B cell (primary cell): ENCODE data around the gene SWAP70. TPM values are rescaled to one million over a fixed set of nuclear protein-coding genes. Genes with fewer than 3 reads are reported as not detected.

Source experiments
- ATAC-seq: fragments of 200-7000 bp; cut with Tn5 transposase; one replicate; pipeline ENCODE4 v1.10.0; 2021; ENCODE audit warnings: low read depth, mild to moderate bottlenecking, moderate number of reproducible peaks, moderate library complexity
- CTCF ChIA-PET: fragments of 350-600 bp; sonication (Branson Sonifier 250); formaldehyde crosslinking; loops from one replicate; lab custom pipeline; 2021; ENCODE audit warnings: antibody characterized with exemption, inconsistent platforms; lab: Charles Lee
- POLR2A ChIA-PET: fragments of 350-600 bp; sonication (Branson Sonifier 250); formaldehyde crosslinking; loops from one replicate; lab custom pipeline; 2021; ENCODE audit warnings: antibody characterized with exemption; lab: Charles Lee
- DNase-seq: peaks from one replicate; pipeline ENCODE4 v3.0.0; 2013
- H2AFZ ChIP-seq: 2 replicates; pipeline ENCODE4 v1.6.1; 2012; ENCODE audit warnings: mild to moderate bottlenecking, low read depth, low read length; ENCODE audit not compliant: insufficient read depth, poor library complexity, severe bottlenecking
- H3K27ac ChIP-seq, 2 donors: 1 replicate in 1 of 2; 2 replicates in 1 of 2; pipeline ENCODE4 v1.5.1; 2012 to 2013; ENCODE audit warnings: low read length in 2 of 2, mild to moderate bottlenecking in 2 of 2, moderate library complexity in 1 of 2
- H3K27me3 ChIP-seq, 4 experiments: fragments of 200-600 bp in 1 of 4; sonication (generic) in 1 of 4; replicated peaks in 1 of 4; 1 replicate in 2 of 4; 2 replicates in 2 of 4; pipeline versions ENCODE4 v1.6.1 to v1.7.0; 2013 to 2016; ENCODE audit warnings: low read length in 3 of 4, mild to moderate bottlenecking in 2 of 4, mixed read lengths in 1 of 4, moderate library complexity in 1 of 4; ENCODE audit not compliant: insufficient read depth in 4 of 4, control insufficient read depth in 3 of 4; ENCODE audit errors: control extremely low read depth in 1 of 4
- H3K36me3 ChIP-seq, 2 experiments: replicated peaks in 1 of 2; 1 replicate in 1 of 2; 2 replicates in 1 of 2; pipeline versions ENCODE4 v1.6.1 to v1.7.1; 2013; ENCODE audit warnings: low read length in 1 of 2; ENCODE audit not compliant: insufficient read depth in 2 of 2, control insufficient read depth in 1 of 2; ENCODE audit errors: control extremely low read depth in 1 of 2, extremely low read depth in 1 of 2
- H3K4me1 ChIP-seq, 2 donors: fragments of 200-600 bp in 1 of 2; sonication (generic) in 1 of 2; 1 replicate in 1 of 2; 2 replicates in 1 of 2; pipeline versions ENCODE4 v1.5.1 to v1.6.1; 2013 to 2017; ENCODE audit warnings: low read length in 2 of 2; ENCODE audit not compliant: control insufficient read depth in 2 of 2, insufficient read depth in 2 of 2
- H3K4me2 ChIP-seq: replicated peaks from 2 replicates; pipeline ENCODE3; 2012; ENCODE audit warnings: mild to moderate bottlenecking, low read depth, low read length; ENCODE audit not compliant: poor library complexity, severe bottlenecking
- H3K4me3 ChIP-seq, 5 experiments: fragments of 200-600 bp in 1 of 5; sonication (generic) in 1 of 5; 1 replicate in 3 of 5; 2 replicates in 2 of 5; pipeline versions ENCODE4 v1.5.1 to v1.7.0; 2011 to 2016; ENCODE audit warnings: low read length in 4 of 5, mild to moderate bottlenecking in 4 of 5, low read depth in 2 of 5, control low read depth in 1 of 5, moderate library complexity in 1 of 5; ENCODE audit not compliant: insufficient read depth in 1 of 5; ENCODE audit errors: control extremely low read depth in 1 of 5, extremely low read depth in 1 of 5
- H3K79me2 ChIP-seq: fragments of 200-600 bp; sonication (generic); one replicate; pipeline ENCODE4 v1.6.0; 2016; ENCODE audit warnings: low read length; ENCODE audit not compliant: control insufficient read depth, insufficient read depth
- H3K9ac ChIP-seq: fragments of 200-600 bp; sonication (generic); 2 replicates; pipeline ENCODE4 v1.6.1; 2017; ENCODE audit warnings: mild to moderate bottlenecking, low read length, moderate library complexity
- H3K9me3 ChIP-seq, 3 donors: one replicate each; pipeline versions ENCODE4 v1.6.1 to v1.7.1; 2013; ENCODE audit warnings: low read length in 2 of 3; ENCODE audit not compliant: control insufficient read depth in 2 of 3, insufficient read depth in 1 of 3; ENCODE audit errors: control extremely low read depth in 1 of 3
- H4K20me1 ChIP-seq: 2 replicates; pipeline ENCODE4 v1.6.0; 2012; ENCODE audit warnings: mild to moderate bottlenecking, low read length; ENCODE audit not compliant: insufficient read depth, control insufficient read depth, poor library complexity, severe bottlenecking
- H3K27ac Mint-ChIP-seq: one replicate; pipeline ENCODE4 v1.8.0; 2021; ENCODE audit warnings: mixed read lengths
- H3K27me3 Mint-ChIP-seq: one replicate; pipeline ENCODE4 v1.8.0; 2021; ENCODE audit warnings: mixed read lengths
- H3K4me1 Mint-ChIP-seq: one replicate; pipeline ENCODE4 v1.8.0; 2021; ENCODE audit warnings: mixed read lengths
- H3K4me3 Mint-ChIP-seq: one replicate; pipeline ENCODE4 v1.8.0; 2021; ENCODE audit warnings: mixed read lengths
- H3K9me3 Mint-ChIP-seq: one replicate; pipeline ENCODE4 v1.8.0; 2022; ENCODE audit warnings: mixed read lengths; ENCODE audit not compliant: insufficient read depth
- CTCF ChIP-seq: fragments of 200-600 bp; IDR thresholded peaks from one replicate; pipeline ENCODE4 v1.8.0; 2022; ENCODE audit warnings: antibody characterized with exemption, mild to moderate bottlenecking
- EZH2 ChIP-seq: IDR thresholded peaks from 2 replicates; pipeline ENCODE4 v1.6.1; 2012; ENCODE audit warnings: borderline replicate concordance, low read depth, mild to moderate bottlenecking, moderate library complexity, low read length; ENCODE audit not compliant: insufficient read depth, poor library complexity, severe bottlenecking
- WGBS: methylation state at CpG from one replicate; pipeline ENCODE4 v1.1.5; 2013; ENCODE audit warnings: missing lambda C conversion rate; ENCODE audit not compliant: insufficient coverage; 5-methylcytosine and 5-hydroxymethylcytosine counted together
- intact Hi-C: fragments of 100-400 bp; cut with micrococcal nuclease; formaldehyde crosslinking; loops from one replicate; pipeline ENCODE4 v1.10.0; 2022
- polyA plus RNA-seq: library from polyadenylated mRNA; depleted of rRNA; stranded (reverse); fragments of >200 nt; gene quantifications from 2 replicates; pipeline ENCODE4 v1.2.3, GENCODE V29; 2012
- total RNA-seq, 2 donors: library from RNA; stranded (reverse); fragments of 120-200 nt in 1 of 2; gene quantifications; 1 replicate in 1 of 2; 2 replicates in 1 of 2; pipeline versions ENCODE4 v1.2.3 to v1.2.4, GENCODE V29; 2013 to 2022

Gene SWAP70
- total and polyA plus RNA-seq, 2 donors (not counting 1 experiment from before 2014, with no cell fraction given): 69.8 to 200 TPM

DNA sequence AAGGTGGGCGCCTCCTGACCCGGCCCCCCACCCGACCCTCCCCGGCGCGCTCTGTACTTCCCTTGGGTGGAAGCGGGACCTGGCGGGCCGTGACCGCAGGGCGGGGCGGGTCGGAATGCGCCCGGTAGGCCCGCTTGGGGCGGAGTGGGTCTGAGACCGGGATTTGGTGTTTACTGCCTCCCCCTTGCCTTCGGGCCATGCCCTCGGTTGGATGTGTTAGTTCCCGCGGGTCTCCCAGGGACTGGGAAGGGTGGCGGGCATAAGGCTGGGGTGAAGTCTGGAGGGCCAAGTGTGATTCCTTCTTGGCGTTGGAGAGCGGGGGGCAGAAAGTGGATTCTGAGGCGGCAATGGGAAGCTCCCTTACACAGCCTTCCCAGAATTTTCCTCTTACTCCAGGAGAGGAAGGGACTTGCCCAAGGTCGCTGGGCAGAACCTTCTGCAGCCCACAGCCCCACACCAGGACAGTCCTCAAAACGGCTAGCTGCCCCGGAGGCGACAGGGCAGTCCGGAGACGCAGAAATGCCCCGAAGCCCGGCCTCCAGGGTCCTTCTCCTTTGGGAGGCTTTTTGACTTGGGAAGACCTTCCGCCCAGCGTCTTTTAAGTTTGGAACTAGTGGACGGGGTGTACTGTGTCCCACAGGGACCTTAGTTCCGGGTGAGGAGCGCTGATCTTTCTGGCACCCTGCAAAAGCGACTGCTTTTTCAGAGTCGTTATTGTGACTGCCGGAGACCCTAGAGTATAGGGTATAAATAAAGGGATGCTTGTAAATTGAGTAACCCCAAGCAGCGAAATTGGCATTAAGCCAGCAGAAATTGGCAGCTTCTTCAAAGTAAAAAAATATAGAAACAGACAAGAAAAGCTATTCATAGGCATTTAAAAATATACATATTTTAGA is 647 bp downstream of the SWAP70 start:
- peak overlapping the region; percentile 94 for H3K4me3 Mint-ChIP-seq
- intact Hi-C loops: loop anchor here (1.0 to 5.0 kb wide), 4 partner anchors 11 to 91 kb away; partner anchors contain the start of gene WEE1
- Histone ChIP-seq H2AFZ (peak overlapping the region; percentile 84), H3K4me3 (peak overlapping the region; percentile 83 to 100 (median 94)), H3K27me3 (no peaks in the 10 kb centered on the region), H3K4me1 (peaks cover 54 to 57% of the 10 kb centered on the region in 2 donors), H3K36me3 (peaks cover 3 to 24% of the 10 kb centered on the region in 2 experiments), H3K9me3 (peaks cover 0 to 5% (median 0%) of the 10 kb centered on the region in 3 donors), H3K4me2 (peak overlapping the region; percentile 97), H3K27ac (peak overlapping the region; percentile 84 to 95), H3K9ac (peak overlapping the region; percentile 99), H4K20me1 (peaks cover 7% of the 10 kb centered on the region), H3K79me2 (peaks cover 91% of the 10 kb centered on the region)
- WGBS: under 1% methylated on average over 37 of the region's 43 CpGs
- H3K27me3 Mint-ChIP-seq: no peaks in the 10 kb centered on the region
- POLR2A ChIA-PET: interaction anchor here (0.6 to 5.4 kb wide), 12 partner anchors 9 to 94 kb away, joined by 3 to 25 read pairs (median 4); partner anchors contain the start of gene WEE1
- ATAC-seq: peak; percentile 66
- TF ChIP-seq CTCF (no peak), EZH2 (no peak)
- CTCF ChIA-PET: interaction anchor here (1.3 to 5.2 kb wide), 7 partner anchors 9 to 84 kb away, joined by 3 to 44 read pairs (median 5); no protein-coding TSS in a partner anchor
- H3K27ac Mint-ChIP-seq: peak overlapping the region; percentile 88
- peak; percentile 71 for DNase-seq
- no peaks in the 10 kb centered on the region for H3K9me3 Mint-ChIP-seq
- peaks cover 65% of the 10 kb centered on the region for H3K4me1 Mint-ChIP-seq
